ENCODE measurements around the gene TEX12. TPM values are rescaled to one million over a fixed set of nuclear protein-coding genes. Genes with fewer than 3 reads are reported as not detected.

TEX12 gene
- total and polyA plus RNA-seq, 2 of the 8 experiments (the other 6 are each of a cell fraction or from before 2014, with no cell fraction given) = not detected

DNA sequence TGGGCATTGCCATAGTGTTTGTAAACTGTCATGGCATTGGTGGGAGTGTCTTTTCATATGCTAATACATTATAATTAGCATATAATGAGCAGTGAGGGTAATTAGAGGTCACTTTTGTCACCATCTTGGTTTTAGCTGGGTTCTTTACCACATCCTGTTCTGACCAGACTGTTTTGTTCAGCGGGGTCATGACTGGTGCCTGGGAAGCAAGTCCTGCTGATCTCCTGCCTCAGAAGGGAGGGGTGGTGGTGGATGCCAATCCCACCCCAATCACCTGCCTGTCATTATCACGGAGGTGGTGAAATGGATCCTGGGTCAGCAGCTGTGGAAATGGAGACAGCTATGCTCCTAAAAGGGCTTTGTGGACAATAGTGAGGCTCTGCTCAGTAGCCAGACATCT lies 34.4 kb upstream of the TEX12 start (continued):
- TF ChIP-seq PHF8 (conservative IDR thresholded peaks at IDR 0.05; ENCODE audit: low read depth, low read length) (no peak), CHD1 (IDR thresholded peaks at IDR 0.05; ENCODE audit: low read depth, low read length) (no peak), SRF (IDR thresholded peaks at IDR 0.05; ENCODE audit: low read depth, low read length) (no peak)
